Rectal smooth muscle tissue (tissue), 1 donor: Measurements from ENCODE around the gene LAMB4.

ENCODE experiments used
- H3K27ac ChIP-seq: one replicate; pipeline ENCODE4 v1.7.0; 2013; ENCODE audit warnings: low read depth, low read length, inconsistent platforms
- H3K27me3 ChIP-seq: one replicate; pipeline ENCODE4 v1.7.0; 2013; ENCODE audit warnings: low read length; ENCODE audit not compliant: control insufficient read depth, insufficient read depth
- H3K36me3 ChIP-seq: one replicate; pipeline ENCODE4 v1.7.0; 2013; ENCODE audit warnings: low read length; ENCODE audit not compliant: control insufficient read depth, insufficient read depth
- H3K4me1 ChIP-seq: one replicate; pipeline ENCODE4 v1.7.0; 2013; ENCODE audit warnings: low read length; ENCODE audit not compliant: control insufficient read depth, insufficient read depth
- H3K4me3 ChIP-seq: one replicate; pipeline ENCODE4 v1.7.0; 2013; ENCODE audit warnings: low read length
- H3K9ac ChIP-seq: one replicate; pipeline ENCODE4 v1.7.0; 2013; ENCODE audit warnings: low read length

Gene LAMB4

DNA sequence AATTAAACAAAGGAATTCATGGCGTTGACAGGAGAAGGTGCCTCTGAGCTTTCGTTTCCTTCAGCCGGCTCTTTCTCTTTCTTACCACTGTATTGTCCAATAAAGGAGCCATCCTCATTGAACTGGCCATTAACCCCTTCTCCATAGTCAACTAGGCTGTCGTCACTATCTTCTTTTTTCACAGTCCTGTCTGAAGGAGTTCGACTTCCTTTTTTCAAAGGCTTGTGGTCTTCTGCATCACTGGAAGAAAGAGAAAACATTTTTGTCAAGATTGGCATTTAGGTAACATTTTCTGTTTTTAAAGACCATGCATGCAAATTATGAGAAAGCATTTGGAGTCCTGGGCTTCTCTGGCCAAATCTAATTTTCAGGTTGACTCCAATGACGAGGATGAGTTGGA lies 19.7 kb upstream of the LAMB4 start:
- Histone ChIP-seq H3K27ac (no peak overlapping the region), H3K27me3 (no peaks in the 10 kb centered on the region), H3K4me3 (no peak overlapping the region)

GRCh38 chr7:108149119-108149518 lies 19.0 kb upstream of the LAMB4 start:
- H3K36me3 ChIP-seq: no peaks in the 10 kb centered on the region
- H3K9ac ChIP-seq: no peak overlapping the region
- no peak overlapping the region for H3K4me3 ChIP-seq
- H3K27me3 ChIP-seq: no peaks in the 10 kb centered on the region
- no peak overlapping the region for H3K27ac ChIP-seq
- peaks cover 2% of the 10 kb centered on the region for H3K4me1 ChIP-seq

More for the DNA sequence above, 19.7 kb upstream of the LAMB4 start:
- peaks cover 2% of the 10 kb centered on the region for H3K4me1 ChIP-seq
- H3K9ac ChIP-seq: no peak overlapping the region
- no peaks in the 10 kb centered on the region for H3K36me3 ChIP-seq

DNA sequence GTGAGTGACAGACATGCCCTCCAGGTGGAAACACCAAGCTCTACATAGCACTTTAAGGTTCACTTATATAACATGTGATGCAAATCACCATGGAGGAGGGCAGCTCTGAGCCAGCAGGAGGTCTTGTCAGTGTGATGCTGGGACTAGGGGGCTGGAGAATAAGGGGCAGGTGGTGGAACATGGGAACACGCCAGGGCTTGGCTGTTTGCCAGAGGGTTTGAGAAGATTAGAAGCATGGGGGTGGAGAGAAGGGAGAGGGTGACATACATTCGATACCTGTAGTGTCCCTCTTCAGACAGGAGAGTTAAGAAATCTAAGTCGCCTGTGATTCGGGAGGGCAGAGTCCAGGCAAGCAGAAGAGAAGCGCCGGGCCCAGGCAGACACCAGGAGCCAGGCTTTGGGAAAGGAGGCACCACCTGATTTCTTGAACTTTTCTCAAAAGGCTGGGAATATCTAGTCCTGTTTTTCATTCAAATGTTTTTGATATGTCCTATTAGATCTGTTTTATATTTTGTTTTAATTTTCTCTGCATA lies 16.9 kb upstream of the LAMB4 start:
- Histone ChIP-seq H3K27me3 (no peaks in the 10 kb centered on the region), H3K36me3 (no peaks in the 10 kb centered on the region), H3K4me3 (no peak overlapping the region), H3K9ac (no peak overlapping the region), H3K4me1 (peaks cover 2% of the 10 kb centered on the region), H3K27ac (no peak overlapping the region)

DNA sequence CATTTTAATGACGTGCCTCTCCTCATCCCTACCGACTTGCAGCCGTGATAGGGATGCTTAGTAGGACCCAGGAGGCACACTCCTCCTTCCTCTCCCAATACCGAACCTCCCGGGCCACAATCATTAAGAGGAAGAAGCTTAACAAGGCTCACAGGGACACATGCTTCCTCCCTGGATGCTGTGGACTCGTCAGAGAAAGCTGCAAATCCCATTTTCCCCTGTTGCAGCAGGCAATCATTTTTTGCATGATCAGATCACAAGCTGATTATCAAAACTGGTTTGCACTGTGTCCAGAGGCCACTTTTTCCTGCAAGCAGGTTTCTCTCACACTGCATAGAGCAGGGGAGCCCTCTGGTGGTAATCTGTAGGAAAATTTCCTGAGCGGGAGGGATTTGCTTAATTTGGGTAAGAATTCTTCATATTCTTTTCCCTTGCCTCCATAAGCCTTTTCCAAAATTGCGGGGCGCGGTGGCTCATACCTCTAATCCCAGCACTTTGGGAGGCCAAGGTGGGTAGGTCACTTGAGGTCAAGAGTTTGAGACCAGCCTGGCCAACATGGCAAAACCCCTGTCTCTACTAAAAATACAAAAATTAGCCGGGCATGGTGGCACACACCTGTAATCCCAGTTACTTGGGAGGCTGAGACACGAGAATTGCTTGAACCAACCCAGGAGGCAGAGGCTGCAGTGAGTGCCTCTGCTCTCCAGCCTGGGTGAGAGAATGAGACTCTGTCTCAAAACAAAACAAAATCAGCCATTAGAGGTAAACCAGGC lies 16.1 kb upstream of the LAMB4 start:
- H3K9ac ChIP-seq: no peak overlapping the region
- H3K4me3 ChIP-seq: peak overlapping the region; percentile 54
- H3K27me3 ChIP-seq: no peaks in the 10 kb centered on the region
- no peaks in the 10 kb centered on the region for H3K36me3 ChIP-seq
- no peak overlapping the region for H3K27ac ChIP-seq
- H3K4me1 ChIP-seq: peaks cover 2% of the 10 kb centered on the region

DNA sequence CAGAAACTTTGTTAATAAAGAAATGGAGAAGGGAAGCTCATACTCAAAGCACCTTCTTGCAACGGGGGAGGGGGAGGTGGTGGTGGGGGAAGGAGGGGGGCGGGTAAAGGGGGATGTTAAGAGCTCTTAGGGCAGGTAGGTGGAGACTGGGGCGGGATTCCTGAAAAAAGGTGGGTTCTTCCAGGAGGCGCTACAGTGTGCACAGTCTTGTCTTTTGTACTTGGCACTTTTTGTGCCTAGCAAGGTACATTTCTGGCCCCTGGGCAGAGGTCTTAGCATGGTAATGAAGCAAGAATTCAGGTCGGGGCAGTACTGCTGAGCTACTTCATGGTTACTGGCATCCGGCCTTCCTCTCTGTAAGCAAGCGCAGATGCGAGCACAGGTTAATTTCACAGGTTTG lies 15.2 kb upstream of the LAMB4 start:
- H3K27ac ChIP-seq: no peak overlapping the region
- H3K4me1 ChIP-seq: peaks cover 2% of the 10 kb centered on the region
- H3K27me3 ChIP-seq: no peaks in the 10 kb centered on the region
- peak overlapping the region; percentile 16 for H3K9ac ChIP-seq
- H3K4me3 ChIP-seq: no peak overlapping the region
- H3K36me3 ChIP-seq: no peaks in the 10 kb centered on the region

DNA sequence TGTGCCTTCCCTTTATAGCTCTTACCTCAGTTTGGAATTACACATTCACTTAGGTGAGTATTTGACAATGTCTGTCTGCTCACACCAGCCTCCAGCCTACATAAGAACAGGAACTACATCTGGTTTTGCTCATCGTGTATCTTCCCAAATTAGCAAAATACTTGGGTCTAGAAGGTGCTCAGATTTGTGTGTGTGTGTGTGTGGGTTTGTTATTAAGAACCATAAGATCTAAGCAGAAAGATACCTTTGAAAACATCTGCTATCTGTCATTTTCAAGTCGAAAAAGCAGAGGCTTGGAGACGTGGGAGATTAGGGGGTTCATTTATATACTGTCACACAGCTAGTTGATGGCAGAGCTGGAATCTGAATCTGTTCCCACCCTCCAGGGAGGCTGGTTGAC lies 14.8 kb upstream of the LAMB4 start:
- no peak overlapping the region for H3K27ac ChIP-seq
- H3K4me1 ChIP-seq: peaks cover 2% of the 10 kb centered on the region
- no peaks in the 10 kb centered on the region for H3K36me3 ChIP-seq
- no peak overlapping the region for H3K4me3 ChIP-seq
- H3K9ac ChIP-seq: no peak overlapping the region
- no peaks in the 10 kb centered on the region for H3K27me3 ChIP-seq

DNA sequence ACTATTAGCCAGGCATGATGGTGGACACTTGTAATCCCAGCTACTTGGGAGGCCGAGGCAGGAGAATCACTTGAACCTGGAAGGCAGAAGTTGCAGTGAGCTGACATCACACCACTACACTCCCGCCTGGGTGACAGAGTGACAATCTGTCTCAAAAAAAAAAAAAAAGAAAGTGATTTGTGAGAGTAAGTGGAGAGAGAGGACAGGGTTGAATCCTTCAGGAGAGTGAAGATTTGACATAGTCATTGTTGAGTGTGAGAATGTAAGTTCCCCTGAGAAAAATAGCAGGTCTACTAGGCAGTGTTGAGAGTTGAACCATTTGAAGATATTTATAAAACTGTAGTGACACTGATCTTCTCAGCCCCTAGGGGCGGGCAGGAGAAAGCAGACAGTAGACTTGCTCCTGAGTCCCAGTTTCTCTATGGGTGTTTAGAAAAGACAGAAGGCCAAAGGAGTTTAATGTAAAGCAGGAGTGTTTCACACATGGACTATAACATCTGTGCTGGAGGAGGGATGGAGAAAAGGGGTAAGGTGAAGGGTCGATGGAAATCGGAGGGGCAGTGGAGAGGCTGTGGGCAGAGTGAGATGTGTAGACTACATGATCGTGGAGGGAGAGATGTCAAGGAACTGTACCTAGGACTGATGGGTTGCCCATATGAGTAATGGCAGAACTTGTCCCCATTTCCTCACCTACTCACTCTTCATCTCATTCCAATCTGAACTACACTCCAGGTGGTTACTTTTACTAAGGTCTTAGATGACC lies 13.7 kb upstream of the LAMB4 start:
- Histone ChIP-seq H3K36me3 (no peaks in the 10 kb centered on the region), H3K4me1 (no peaks in the 10 kb centered on the region), H3K27ac (no peak overlapping the region), H3K27me3 (no peaks in the 10 kb centered on the region), H3K9ac (no peak overlapping the region), H3K4me3 (no peak overlapping the region)

DNA sequence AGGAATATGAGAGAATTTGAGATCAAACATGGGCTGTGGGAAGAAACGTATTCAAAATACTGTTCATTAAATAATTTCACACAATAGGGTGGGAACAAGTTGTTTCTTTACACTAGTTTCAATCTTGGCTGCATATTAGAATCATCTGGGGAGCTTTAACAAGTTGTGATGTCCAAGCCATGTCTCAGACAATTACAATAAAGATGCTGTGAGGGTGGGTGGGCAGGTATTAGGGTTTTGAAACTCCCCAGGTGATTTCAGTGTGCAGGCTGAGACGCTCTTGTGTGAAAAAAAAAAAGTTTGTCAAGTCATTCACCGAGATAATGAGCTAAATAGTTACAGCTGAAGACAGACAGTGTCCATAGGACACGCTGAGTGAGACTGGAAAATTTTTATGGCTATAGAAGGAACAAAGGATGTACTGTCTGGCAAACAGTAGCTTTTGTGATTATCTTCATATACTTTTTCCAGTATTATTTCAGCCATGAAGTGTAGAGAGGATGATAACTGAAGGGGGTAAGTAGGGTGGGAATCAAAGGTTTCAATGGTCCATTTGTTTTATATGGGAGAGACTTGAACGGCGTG lies 12.6 kb upstream of the LAMB4 start:
- H3K4me1 ChIP-seq: no peaks in the 10 kb centered on the region

DNA sequence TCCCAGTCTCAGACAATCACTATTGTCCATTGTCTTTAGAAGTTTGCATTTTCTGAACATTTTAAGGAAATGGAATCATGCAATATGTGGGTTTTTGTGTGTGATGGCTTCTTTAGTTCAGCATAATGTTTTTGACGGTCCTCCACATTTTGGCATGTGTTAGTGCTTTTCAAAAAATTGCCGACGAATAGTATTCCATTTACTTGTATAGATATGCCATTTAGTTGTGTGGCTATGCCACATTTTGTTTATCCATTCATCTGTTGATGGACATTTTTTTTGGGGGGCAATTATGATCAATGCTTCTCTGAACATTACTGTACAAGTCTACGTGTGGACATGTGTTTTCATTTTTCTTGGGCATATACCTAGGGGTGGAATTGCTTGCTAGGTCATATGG lies 12.0 kb upstream of the LAMB4 start:
- H3K27ac ChIP-seq: no peak overlapping the region
- no peak overlapping the region for H3K4me3 ChIP-seq
- H3K9ac ChIP-seq: no peak overlapping the region
- no peaks in the 10 kb centered on the region for H3K27me3 ChIP-seq
- H3K4me1 ChIP-seq: no peaks in the 10 kb centered on the region
- H3K36me3 ChIP-seq: no peaks in the 10 kb centered on the region

More for the DNA sequence above, 12.6 kb upstream of the LAMB4 start:
- Histone ChIP-seq H3K9ac (no peak overlapping the region), H3K36me3 (no peaks in the 10 kb centered on the region), H3K4me3 (no peak overlapping the region), H3K27ac (no peak overlapping the region), H3K27me3 (no peaks in the 10 kb centered on the region)

DNA sequence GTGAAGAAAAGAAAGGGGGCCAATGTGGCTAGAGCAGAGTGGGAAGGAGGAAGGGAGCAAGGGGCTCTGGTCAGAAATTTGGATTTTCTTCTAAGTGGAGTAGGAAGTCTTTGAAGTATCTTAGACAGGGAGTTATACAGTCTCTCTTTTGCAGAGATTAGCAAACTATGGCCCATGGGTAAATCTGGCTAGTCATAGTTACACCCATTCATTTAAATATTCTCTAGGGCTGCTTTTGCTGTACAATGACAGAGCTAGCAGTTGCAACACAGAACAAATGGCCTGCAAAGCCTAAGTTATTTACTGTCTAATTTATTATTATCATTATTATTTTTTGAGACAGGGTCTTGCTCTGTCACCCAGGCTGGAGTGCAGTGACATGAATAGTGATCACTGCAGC lies 10.5 kb upstream of the LAMB4 start:
- no peaks in the 10 kb centered on the region for H3K36me3 ChIP-seq
- no peak overlapping the region for H3K9ac ChIP-seq
- H3K27ac ChIP-seq: no peak overlapping the region
- H3K4me3 ChIP-seq: no peak overlapping the region
- H3K27me3 ChIP-seq: no peaks in the 10 kb centered on the region
- H3K4me1 ChIP-seq: no peaks in the 10 kb centered on the region

DNA sequence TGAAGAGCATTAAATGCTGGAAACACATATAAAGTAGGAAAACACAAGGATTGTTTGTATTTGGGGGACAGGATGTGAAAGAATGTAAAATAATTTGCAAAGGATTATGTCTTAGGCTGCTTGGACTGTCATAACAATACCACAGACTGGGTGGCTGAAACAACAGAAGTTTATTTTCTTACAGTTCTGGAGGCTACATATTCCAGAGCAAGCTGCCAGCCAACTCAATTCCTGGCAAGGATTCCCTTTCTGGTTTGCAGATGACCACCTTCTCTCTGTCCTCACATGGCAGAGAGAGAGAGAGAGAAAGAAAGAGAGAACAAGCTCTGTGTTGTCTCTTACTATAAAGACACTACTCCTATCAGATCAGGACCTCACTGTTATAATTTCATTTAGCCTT lies 8.8 kb upstream of the LAMB4 start:
- no peaks in the 10 kb centered on the region for H3K36me3 ChIP-seq
- no peak overlapping the region for H3K4me3 ChIP-seq
- H3K27me3 ChIP-seq: no peaks in the 10 kb centered on the region
- no peak overlapping the region for H3K27ac ChIP-seq
- no peak overlapping the region for H3K9ac ChIP-seq
- H3K4me1 ChIP-seq: no peaks in the 10 kb centered on the region

- H3K27ac ChIP-seq: no peak overlapping the region
- H3K9ac ChIP-seq: no peak overlapping the region
- H3K36me3 ChIP-seq: no peaks in the 10 kb centered on the region
Measured at GRCh38 chr7:108137993-108138392, 7.8 kb upstream of the LAMB4 start.

More at GRCh38 chr7:108137993-108138392, 7.8 kb upstream of the LAMB4 start:
- H3K4me1 ChIP-seq: no peaks in the 10 kb centered on the region
- no peaks in the 10 kb centered on the region for H3K27me3 ChIP-seq
- H3K4me3 ChIP-seq: no peak overlapping the region
